GM23338 (cell line): ENCODE results near the gene MON2.

Experiments used
- CTCF ChIP-seq, 2 experiments: fragments of 200-600 bp in 1 of 2; sonication (generic) in 1 of 2; conservative IDR thresholded peaks; 2 replicates each; pipeline versions ENCODE4 v1.5.1 to v1.6.1; 2016 to 2017; ENCODE audit warnings: antibody characterized with exemption in 2 of 2, low read depth in 2 of 2, mild to moderate bottlenecking in 2 of 2, moderate library complexity in 1 of 2
- EZH2 ChIP-seq: fragments of 200-600 bp; sonication (generic); IDR thresholded peaks from one replicate; pipeline ENCODE4 v1.8.0; 2017; ENCODE audit warnings: antibody characterized with exemption, mild to moderate bottlenecking, low read depth; ENCODE audit not compliant: unreplicated experiment
- EZH2phosphoT487 ChIP-seq: fragments of 200-600 bp; sonication (generic); IDR thresholded peaks from one replicate; pipeline ENCODE4 v1.8.1; 2018; ENCODE audit warnings: antibody characterized with exemption; ENCODE audit not compliant: unreplicated experiment
- JUNB ChIP-seq: IDR thresholded peaks from one replicate; pipeline ENCODE4 v1.6.1; 2016; ENCODE audit warnings: antibody characterized with exemption; ENCODE audit not compliant: unreplicated experiment
- POLR2AphosphoS5 ChIP-seq: IDR thresholded peaks from 2 replicates; pipeline ENCODE4 v1.6.1; 2016; ENCODE audit warnings: antibody characterized with exemption, low read depth
- REST ChIP-seq: IDR thresholded peaks from one replicate; pipeline ENCODE4 v1.6.1; 2018; ENCODE audit warnings: antibody characterized with exemption; ENCODE audit not compliant: unreplicated experiment
- STAT1 ChIP-seq: IDR thresholded peaks from one replicate; pipeline ENCODE4 v1.6.1; 2016; ENCODE audit warnings: antibody characterized with exemption; ENCODE audit not compliant: unreplicated experiment

GRCh38 chr12:62575036-62575435 is 108.4 kb downstream of the MON2 start:
- TF ChIP-seq CTCF (conservative IDR thresholded peaks at IDR 0.05; ENCODE audit: low read depth in 2 of 2): no peak
- no peak for TF ChIP-seq EZH2phosphoT487
- TF ChIP-seq EZH2: no peak
- no peak for TF ChIP-seq STAT1
- no peak for TF ChIP-seq POLR2AphosphoS5
- no peak for TF ChIP-seq JUNB
- TF ChIP-seq REST: no peak
